Endothelial cell (in vitro differentiated cells): ENCODE measurements around the gene ALDH1A3. TPM values are rescaled to one million over a fixed set of nuclear protein-coding genes. Genes with fewer than 3 reads are reported as not detected.

Experiments used
- DNase-seq: peaks from one replicate; pipeline ENCODE4 v3.0.0; 2021; ENCODE audit warnings: low spot score
- H3K27ac Mint-ChIP-seq: one replicate; pipeline ENCODE4 v1.8.0; 2021; ENCODE audit warnings: mixed read lengths, inconsistent platforms; ENCODE audit not compliant: unreplicated experiment
- H3K27me3 Mint-ChIP-seq: one replicate; pipeline ENCODE4 v1.8.0; 2021; ENCODE audit warnings: mild to moderate bottlenecking, moderate library complexity, mixed read lengths, inconsistent platforms; ENCODE audit not compliant: unreplicated experiment
- H3K36me3 Mint-ChIP-seq: one replicate; pipeline ENCODE4 v1.8.0; 2021; ENCODE audit warnings: mild to moderate bottlenecking, low read depth, mixed read lengths, inconsistent platforms; ENCODE audit not compliant: unreplicated experiment
- H3K4me1 Mint-ChIP-seq: one replicate; pipeline ENCODE4 v1.8.0; 2021; ENCODE audit warnings: mild to moderate bottlenecking, mixed read lengths, inconsistent platforms; ENCODE audit not compliant: unreplicated experiment
- H3K4me3 Mint-ChIP-seq: one replicate; pipeline ENCODE4 v1.8.0; 2021; ENCODE audit warnings: mild to moderate bottlenecking, mixed read lengths, inconsistent platforms; ENCODE audit not compliant: unreplicated experiment
- H3K9me3 Mint-ChIP-seq: one replicate; pipeline ENCODE4 v1.8.0; 2021; ENCODE audit warnings: mixed read lengths, inconsistent platforms; ENCODE audit not compliant: unreplicated experiment
- total RNA-seq: library from RNA; stranded (reverse); fragmentation: NEBNext Ultra II Directional; extraction: Animal tissue kit (Norgen Biotek cat#: 25700); gene quantifications from one replicate; pipeline ENCODE4 v1.2.1, GENCODE V29; 2021; ENCODE audit not compliant: unreplicated experiment
- TF ChIP-seq, protein P1 (sequence below): fragments of 200-600 bp; sonication (generic); IDR thresholded peaks from one replicate; pipeline ENCODE4 v1.5.0; 2021; ENCODE audit warnings: antibody characterized with exemption; ENCODE audit not compliant: unreplicated experiment

Gene ALDH1A3
- total RNA-seq, 1 donor from 2014 or later, result 13.9 TPM

DNA sequence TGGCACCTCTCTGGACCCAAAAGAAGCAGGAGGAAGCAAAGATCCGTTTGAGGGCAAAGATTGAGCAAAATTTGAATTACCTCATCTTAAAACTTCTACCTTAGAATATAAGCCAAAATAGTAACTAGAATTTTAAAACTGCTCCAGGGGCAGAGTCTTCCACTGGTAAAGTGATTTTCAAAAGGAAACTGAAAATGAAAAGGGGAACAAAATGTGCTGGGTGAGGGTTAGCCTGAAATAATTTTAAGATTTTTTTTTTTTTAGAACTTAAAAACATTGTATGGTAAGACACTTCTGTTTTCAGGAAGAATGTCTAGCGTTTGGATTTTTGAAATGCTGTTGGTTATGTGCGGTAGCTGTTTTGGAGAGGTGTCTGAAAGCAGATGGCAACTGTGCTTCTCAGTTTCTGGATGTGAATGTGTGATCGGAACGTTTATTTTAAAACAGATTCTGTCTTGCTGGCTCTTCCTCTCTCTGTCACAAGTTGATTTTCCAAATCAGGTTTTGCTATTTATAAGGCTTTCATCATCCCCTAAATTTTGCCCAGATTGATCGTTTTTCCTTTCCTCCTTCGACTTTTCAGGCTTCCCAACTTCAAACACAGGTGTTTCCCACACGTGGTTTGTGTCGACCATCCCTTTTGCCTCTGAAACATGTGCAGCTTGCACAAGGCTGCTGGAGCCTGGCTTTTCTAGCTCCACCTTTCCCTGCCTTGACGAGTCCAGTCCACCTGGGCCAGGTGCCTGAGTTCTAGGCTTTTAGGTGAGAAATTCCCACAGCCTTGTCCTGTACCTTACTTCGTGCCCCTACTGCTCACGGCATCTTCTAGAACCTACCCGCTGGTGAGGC lies 42.8 kb downstream of the ALDH1A3 start:
- Mint-ChIP-seq H3K27me3 (peaks cover 15% of the 10 kb centered on the region), H3K4me1 (peaks cover 6% of the 10 kb centered on the region), H3K4me3 (no peak overlapping the region), H3K9me3 (no peaks in the 10 kb centered on the region), H3K27ac (no peak overlapping the region), H3K36me3 (no peaks in the 10 kb centered on the region)
- no peak for DNase-seq
- TF ChIP-seq, protein P1, sequence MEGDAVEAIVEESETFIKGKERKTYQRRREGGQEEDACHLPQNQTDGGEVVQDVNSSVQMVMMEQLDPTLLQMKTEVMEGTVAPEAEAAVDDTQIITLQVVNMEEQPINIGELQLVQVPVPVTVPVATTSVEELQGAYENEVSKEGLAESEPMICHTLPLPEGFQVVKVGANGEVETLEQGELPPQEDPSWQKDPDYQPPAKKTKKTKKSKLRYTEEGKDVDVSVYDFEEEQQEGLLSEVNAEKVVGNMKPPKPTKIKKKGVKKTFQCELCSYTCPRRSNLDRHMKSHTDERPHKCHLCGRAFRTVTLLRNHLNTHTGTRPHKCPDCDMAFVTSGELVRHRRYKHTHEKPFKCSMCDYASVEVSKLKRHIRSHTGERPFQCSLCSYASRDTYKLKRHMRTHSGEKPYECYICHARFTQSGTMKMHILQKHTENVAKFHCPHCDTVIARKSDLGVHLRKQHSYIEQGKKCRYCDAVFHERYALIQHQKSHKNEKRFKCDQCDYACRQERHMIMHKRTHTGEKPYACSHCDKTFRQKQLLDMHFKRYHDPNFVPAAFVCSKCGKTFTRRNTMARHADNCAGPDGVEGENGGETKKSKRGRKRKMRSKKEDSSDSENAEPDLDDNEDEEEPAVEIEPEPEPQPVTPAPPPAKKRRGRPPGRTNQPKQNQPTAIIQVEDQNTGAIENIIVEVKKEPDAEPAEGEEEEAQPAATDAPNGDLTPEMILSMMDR, result no peak

DNA sequence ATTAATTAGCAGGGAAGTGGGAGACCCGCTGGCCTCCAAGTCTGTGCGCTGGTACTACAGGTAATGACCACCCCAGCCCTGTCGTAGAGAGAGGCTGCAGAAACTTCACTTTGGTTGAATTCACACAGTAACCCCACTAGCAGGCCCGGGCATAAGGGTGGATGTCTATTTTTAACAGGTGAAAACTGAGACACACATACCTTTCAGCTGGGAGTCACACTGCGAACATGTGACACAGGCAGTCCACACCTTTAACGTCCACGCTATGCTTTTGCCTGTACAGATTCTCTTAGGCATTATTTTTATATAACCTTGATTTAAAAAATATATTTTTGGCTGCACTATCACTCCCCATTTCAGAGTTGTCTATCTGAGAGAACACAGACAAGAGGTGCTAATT lies 43.4 kb downstream of the ALDH1A3 start:
- no peak overlapping the region for H3K4me3 Mint-ChIP-seq
- no peaks in the 10 kb centered on the region for H3K36me3 Mint-ChIP-seq
- H3K27ac Mint-ChIP-seq, result no peak overlapping the region
- no peaks in the 10 kb centered on the region for H3K9me3 Mint-ChIP-seq
- peaks cover 15% of the 10 kb centered on the region for H3K27me3 Mint-ChIP-seq
- DNase-seq, result no peak
- TF ChIP-seq, protein P1, result no peak
- H3K4me1 Mint-ChIP-seq, result peaks cover 6% of the 10 kb centered on the region

DNA sequence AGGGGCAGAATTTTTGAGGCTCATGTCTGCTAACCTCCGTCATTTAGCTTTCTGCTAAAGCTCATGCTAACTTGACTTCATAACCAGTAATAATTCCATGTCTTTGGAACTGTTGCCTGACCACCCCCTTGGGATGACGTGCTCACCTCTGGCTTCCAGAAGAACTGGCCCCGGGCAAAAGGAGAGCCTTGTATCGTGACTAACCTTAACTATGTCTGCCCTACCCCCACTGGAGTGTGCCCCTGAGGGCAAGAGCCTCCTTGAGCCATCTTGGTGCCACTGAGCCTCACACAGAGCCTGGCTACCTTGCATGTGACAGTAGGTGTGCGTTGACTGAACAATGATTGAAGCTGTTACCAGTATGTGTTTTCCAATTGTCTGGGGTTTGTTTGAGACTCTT lies 44.3 kb downstream of the ALDH1A3 start:
- no peaks in the 10 kb centered on the region for H3K9me3 Mint-ChIP-seq
- TF ChIP-seq, protein P1, result no peak
- no peak overlapping the region for H3K27ac Mint-ChIP-seq
- no peak for DNase-seq
- H3K27me3 Mint-ChIP-seq, result peaks cover 13% of the 10 kb centered on the region
- no peaks in the 10 kb centered on the region for H3K36me3 Mint-ChIP-seq
- peaks cover 1% of the 10 kb centered on the region for H3K4me1 Mint-ChIP-seq
- H3K4me3 Mint-ChIP-seq, result no peak overlapping the region

DNA sequence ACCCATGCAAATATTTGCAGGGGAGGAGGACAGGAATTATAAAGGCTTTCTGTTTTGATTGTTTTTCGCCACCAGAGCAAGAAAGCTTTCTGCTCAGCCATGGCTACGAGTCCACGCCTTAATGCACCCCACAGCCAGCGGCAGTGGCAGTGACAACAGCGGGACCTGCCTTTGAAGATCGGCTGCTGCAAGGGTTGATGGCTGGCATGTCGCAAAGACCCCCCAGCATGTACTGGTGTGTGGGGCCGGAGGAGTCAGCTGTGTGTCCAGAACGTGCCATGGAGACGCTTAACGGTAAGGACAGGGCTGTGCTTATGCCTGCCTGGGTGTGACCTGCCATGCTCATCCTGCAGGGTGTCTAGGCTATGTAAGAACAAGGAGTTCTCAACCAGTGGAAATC lies 44.8 kb downstream of the ALDH1A3 start:
- Mint-ChIP-seq H3K4me3 (no peak overlapping the region), H3K9me3 (no peaks in the 10 kb centered on the region), H3K27ac (no peak overlapping the region), H3K27me3 (peaks cover 13% of the 10 kb centered on the region), H3K4me1 (peaks cover 7% of the 10 kb centered on the region), H3K36me3 (no peaks in the 10 kb centered on the region)
- TF ChIP-seq, protein P1, result no peak
- no peak for DNase-seq

DNA sequence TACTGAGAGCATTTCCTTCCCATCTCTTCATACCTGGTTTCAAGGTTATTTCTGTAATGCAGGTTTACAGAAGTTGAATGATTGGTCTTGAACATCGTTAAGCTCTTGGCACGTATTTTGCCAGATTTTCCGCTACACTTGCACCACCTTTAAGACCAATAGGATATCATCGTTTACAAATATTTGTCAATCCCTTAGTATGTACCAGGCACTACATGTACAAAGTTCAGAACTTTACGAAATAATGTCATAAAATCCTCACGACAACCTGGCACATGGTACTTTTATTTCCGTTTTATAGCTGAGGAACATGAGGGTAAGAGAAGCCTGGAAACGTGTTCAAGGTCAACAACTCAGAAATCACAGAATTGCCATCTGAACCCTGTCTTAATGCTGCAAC lies 45.8 kb downstream of the ALDH1A3 start:
- H3K9me3 Mint-ChIP-seq, result no peaks in the 10 kb centered on the region
- peaks cover 11% of the 10 kb centered on the region for H3K27me3 Mint-ChIP-seq
- TF ChIP-seq, protein P1, result no peak
- no peak for DNase-seq
- no peak overlapping the region for H3K27ac Mint-ChIP-seq
- H3K4me3 Mint-ChIP-seq, result no peak overlapping the region
- peaks cover 12% of the 10 kb centered on the region for H3K4me1 Mint-ChIP-seq
- H3K36me3 Mint-ChIP-seq, result no peaks in the 10 kb centered on the region
